ENCODE measurements around the gene PAK4.
A peak's percentile ranks its signal among the peaks of the same experiment; 100 is the strongest.

Gene PAK4

GRCh38 chr19:39174142-39174541 lies 48.6 kb downstream of the PAK4 start:
- no peak for DNase-seq (ENCODE audit: low read depth, low spot score)

GRCh38 chr19:39174558-39175544 lies 49.3 kb downstream of the PAK4 start:
- no peak overlapping the region for H3K27ac ChIP-seq
- no peak for DNase-seq (ENCODE audit: low read depth, low spot score)

More at GRCh38 chr19:39174142-39174541, 48.6 kb downstream of the PAK4 start:
- no peak overlapping the region for H3K27ac ChIP-seq

- H3K27ac ChIP-seq, result no peak overlapping the region
- no peak for DNase-seq (ENCODE audit: low read depth, low spot score)
Measured at GRCh38 chr19:39175564-39175963, 50.0 kb downstream of the PAK4 start.

GRCh38 chr19:39177110-39177699 lies 51.6 kb downstream of the PAK4 start:
- DNase-seq (ENCODE audit: low read depth, low spot score), result no peak
- no peak overlapping the region for H3K27ac ChIP-seq

GRCh38 chr19:39177736-39178135 lies 52.1 kb downstream of the PAK4 start:
- DNase-seq (ENCODE audit: low read depth, low spot score), result no peak
- H3K27ac ChIP-seq, result no peak overlapping the region

- no peak overlapping the region for H3K27ac ChIP-seq
- no peak for DNase-seq (ENCODE audit: low read depth, low spot score)
Measured at GRCh38 chr19:39178296-39179006, 52.9 kb downstream of the PAK4 start.

- no peak overlapping the region for H3K27ac ChIP-seq
- DNase-seq (ENCODE audit: low read depth, low spot score), result no peak
Measured at GRCh38 chr19:39179754-39180153, 54.2 kb downstream of the PAK4 start.

- H3K27ac ChIP-seq, result no peak overlapping the region
- no peak for DNase-seq (ENCODE audit: low read depth, low spot score)
Measured at GRCh38 chr19:39180749-39181148, 55.2 kb downstream of the PAK4 start.

- DNase-seq (ENCODE audit: low read depth, low spot score), result no peak
- H3K27ac ChIP-seq, result no peak overlapping the region
Measured at GRCh38 chr19:39181500-39182173, 56.1 kb downstream of the PAK4 start.

GRCh38 chr19:39182174-39182505 lies 56.6 kb downstream of the PAK4 start:
- H3K27ac ChIP-seq, result no peak overlapping the region
- no peak for DNase-seq (ENCODE audit: low read depth, low spot score)

GRCh38 chr19:39183104-39183503 lies 57.5 kb downstream of the PAK4 start:
- no peak overlapping the region for H3K27ac ChIP-seq

GRCh38 chr19:39186391-39186790 lies 60.8 kb downstream of the PAK4 start:
- H3K27ac ChIP-seq, result no peak overlapping the region
- DNase-seq (ENCODE audit: low read depth, low spot score), result no peak

More at GRCh38 chr19:39183104-39183503, 57.5 kb downstream of the PAK4 start:
- no peak for DNase-seq (ENCODE audit: low read depth, low spot score)

- no peak for DNase-seq (ENCODE audit: low read depth, low spot score)
- H3K27ac ChIP-seq, result no peak overlapping the region
Measured at GRCh38 chr19:39187552-39187943, 62.0 kb downstream of the PAK4 start.

- no peak overlapping the region for H3K27ac ChIP-seq
- DNase-seq (ENCODE audit: low read depth, low spot score), result no peak
Measured at GRCh38 chr19:39188960-39189359, 63.4 kb downstream of the PAK4 start.

GRCh38 chr19:39190768-39191167 lies 65.2 kb downstream of the PAK4 start:
- H3K27ac ChIP-seq, result no peak overlapping the region
- no peak for DNase-seq (ENCODE audit: low read depth, low spot score)

- DNase-seq (ENCODE audit: low read depth, low spot score), result no peak
- no peak overlapping the region for H3K27ac ChIP-seq
Measured at GRCh38 chr19:39192846-39193245, 67.3 kb downstream of the PAK4 start.

- no peak for DNase-seq (ENCODE audit: low read depth, low spot score)
- H3K27ac ChIP-seq, result no peak overlapping the region
Measured at GRCh38 chr19:39193803-39194202, 68.2 kb downstream of the PAK4 start.

- peak overlapping the region; percentile 55 for H3K27ac ChIP-seq
- no peak for DNase-seq (ENCODE audit: low read depth, low spot score)
Measured at GRCh38 chr19:39194832-39195542, 69.4 kb downstream of the PAK4 start.

- H3K27ac ChIP-seq, result peak overlapping the region; percentile 55
- no peak for DNase-seq (ENCODE audit: low read depth, low spot score)
Measured at GRCh38 chr19:39195755-39196154, 70.2 kb downstream of the PAK4 start.

- DNase-seq (ENCODE audit: low read depth, low spot score), result no peak
- peak overlapping the region; percentile 55 for H3K27ac ChIP-seq
Measured at GRCh38 chr19:39196320-39196719, 70.7 kb downstream of the PAK4 start.

Data from epithelial cell of prostate (primary cell).